Testis (tissue), 3 donors: ENCODE data around the gene PLLP. TPM values are rescaled to one million over a fixed set of nuclear protein-coding genes. Genes with fewer than 3 reads are reported as not detected.
A peak's percentile ranks its signal among the peaks of the same experiment; 100 is the strongest.

Source experiments
- DNase-seq: peaks from one replicate; pipeline ENCODE4 v3.0.0-alpha.2; 2019
- H3K27ac ChIP-seq, 2 donors: fragments of 200-600 bp; sonication (generic); one replicate each; pipeline ENCODE4 v1.5.1; 2019
- H3K27me3 ChIP-seq: fragments of 200-600 bp; sonication (generic); one replicate; pipeline ENCODE4 v1.5.1; 2019
- H3K36me3 ChIP-seq: fragments of 200-600 bp; sonication (generic); one replicate; pipeline ENCODE4 v1.5.1; 2017; ENCODE audit warnings: low read depth; ENCODE audit errors: missing control alignments
- H3K4me1 ChIP-seq: fragments of 200-600 bp; sonication (generic); one replicate; pipeline ENCODE4 v1.5.1; 2019
- H3K4me3 ChIP-seq, 2 donors: fragments of 200-600 bp; sonication (generic); one replicate each; pipeline ENCODE4 v1.5.1; 2017 to 2019
- H3K9me3 ChIP-seq: fragments of 200-600 bp; sonication (generic); one replicate; pipeline ENCODE4 v1.5.1; 2017
- POLR2A ChIP-seq: fragments of 450-650 bp; IDR thresholded peaks from one replicate; pipeline ENCODE4 v1.6.1; 2017; ENCODE audit warnings: antibody characterized with exemption, mild to moderate bottlenecking, moderate library complexity
- WGBS, 2 donors: methylation state at CpG; one replicate each; pipeline ENCODE4 v1.1.5; 2018; 5-methylcytosine and 5-hydroxymethylcytosine counted together
- intact Hi-C: fragments of 100-400 bp; cut with DNase I; formaldehyde crosslinking; loops from one replicate; pipeline ENCODE4 v1.15.1; 2023; ENCODE audit warnings: low total_unique reads
- polyA plus RNA-seq: library from polyadenylated mRNA; stranded (reverse); fragments of 350-450 nt; fragmentation: Illumina TruSeq; extraction: RNeasy Lipid Tissue Mini Kit (QIAGEN cat#74804); gene quantifications from one replicate; pipeline ENCODE4 v1.2.3, GENCODE V29; 2014; ENCODE audit warnings: low read depth, low replicate concordance; ENCODE audit not compliant: insufficient read depth
- total RNA-seq, 2 donors: library from RNA; depleted of rRNA; stranded (reverse); fragments of >200 nt; gene quantifications; one replicate each; pipeline ENCODE4 v1.2.3, GENCODE V29; 2016
- TF ChIP-seq, protein P1 (sequence below), 3 experiments: fragments of 450-650 bp in 2 of 3; fragments of 200-600 bp in 1 of 3; sonication (generic) in 1 of 3; IDR thresholded peaks; one replicate each; pipeline ENCODE4 v1.5.1; 2016 to 2019; ENCODE audit warnings: antibody characterized with exemption in 3 of 3, mild to moderate bottlenecking in 2 of 3, moderate library complexity in 1 of 3

Gene PLLP
- total and polyA plus RNA-seq, 3 donors from 2014 or later: 15.0 to 39.4 (median 36.1) TPM

DNA sequence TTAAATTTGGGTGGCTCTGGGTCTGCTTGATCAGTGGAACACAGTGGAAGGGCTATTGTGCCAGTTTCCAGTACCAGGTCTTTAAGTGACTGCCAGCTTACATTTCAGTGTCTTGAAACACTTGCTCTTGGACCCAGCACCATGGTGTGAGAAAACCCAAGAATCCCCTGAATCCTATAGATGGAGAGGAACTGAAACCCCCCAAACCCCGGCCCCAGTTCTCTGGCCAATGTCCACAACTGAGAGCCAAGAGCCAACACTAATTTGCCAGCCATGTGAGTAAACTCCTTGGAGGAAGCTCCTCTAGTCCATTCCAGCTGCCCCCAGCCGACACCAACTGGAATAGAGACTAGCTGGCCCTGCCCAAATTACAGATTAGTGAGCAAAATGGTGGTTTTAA is 41.8 kb downstream of the PLLP start:
- Histone ChIP-seq H3K4me3 (no peak overlapping the region), H3K9me3 (no peaks in the 10 kb centered on the region), H3K27ac (no peak overlapping the region), H3K4me1 (peaks cover 11% of the 10 kb centered on the region), H3K36me3 (no peaks in the 10 kb centered on the region), H3K27me3 (no peaks in the 10 kb centered on the region)
- DNase-seq: no peak
- TF ChIP-seq, protein P1, sequence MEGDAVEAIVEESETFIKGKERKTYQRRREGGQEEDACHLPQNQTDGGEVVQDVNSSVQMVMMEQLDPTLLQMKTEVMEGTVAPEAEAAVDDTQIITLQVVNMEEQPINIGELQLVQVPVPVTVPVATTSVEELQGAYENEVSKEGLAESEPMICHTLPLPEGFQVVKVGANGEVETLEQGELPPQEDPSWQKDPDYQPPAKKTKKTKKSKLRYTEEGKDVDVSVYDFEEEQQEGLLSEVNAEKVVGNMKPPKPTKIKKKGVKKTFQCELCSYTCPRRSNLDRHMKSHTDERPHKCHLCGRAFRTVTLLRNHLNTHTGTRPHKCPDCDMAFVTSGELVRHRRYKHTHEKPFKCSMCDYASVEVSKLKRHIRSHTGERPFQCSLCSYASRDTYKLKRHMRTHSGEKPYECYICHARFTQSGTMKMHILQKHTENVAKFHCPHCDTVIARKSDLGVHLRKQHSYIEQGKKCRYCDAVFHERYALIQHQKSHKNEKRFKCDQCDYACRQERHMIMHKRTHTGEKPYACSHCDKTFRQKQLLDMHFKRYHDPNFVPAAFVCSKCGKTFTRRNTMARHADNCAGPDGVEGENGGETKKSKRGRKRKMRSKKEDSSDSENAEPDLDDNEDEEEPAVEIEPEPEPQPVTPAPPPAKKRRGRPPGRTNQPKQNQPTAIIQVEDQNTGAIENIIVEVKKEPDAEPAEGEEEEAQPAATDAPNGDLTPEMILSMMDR (IDR thresholded peaks at IDR 0.05): no peak
- TF ChIP-seq POLR2A: no peak
- intact Hi-C loops: no loop called here
- WGBS, 2 donors: 73 to 77% methylated on average over 2 of the region's 2 CpGs

DNA sequence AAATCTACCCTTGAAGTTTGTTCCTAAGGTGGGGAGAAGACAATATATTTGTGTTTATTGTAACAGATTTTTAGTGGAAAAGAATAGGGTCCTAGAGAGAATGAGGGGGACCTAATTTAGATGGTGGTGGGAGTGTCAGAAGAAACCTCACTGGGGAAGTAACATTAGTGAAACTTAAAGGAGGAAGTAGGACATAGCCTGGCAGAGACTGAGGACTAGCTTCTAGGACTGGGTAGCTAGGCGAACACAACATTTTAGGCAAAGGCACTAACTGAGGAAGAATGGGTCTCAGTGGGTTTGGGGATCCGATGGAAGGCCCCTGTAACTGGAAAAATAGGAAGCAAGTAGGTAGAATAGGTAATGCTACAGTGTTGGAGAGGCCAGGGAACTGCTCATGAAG is 43.6 kb downstream of the PLLP start:
- H3K4me3 ChIP-seq: no peak overlapping the region
- H3K9me3 ChIP-seq: no peaks in the 10 kb centered on the region
- 80 to 82% methylated on average over 2 of the region's 2 CpGs for WGBS, 2 donors
- no peak for DNase-seq
- H3K4me1 ChIP-seq: peaks cover under 1% of the 10 kb centered on the region
- no peaks in the 10 kb centered on the region for H3K27me3 ChIP-seq
- H3K27ac ChIP-seq: peak overlapping the region; percentile 7 to 8
- intact Hi-C loops: no loop called here
- TF ChIP-seq POLR2A: no peak
- TF ChIP-seq, protein P1 (IDR thresholded peaks at IDR 0.05): no peak
- H3K36me3 ChIP-seq: no peaks in the 10 kb centered on the region

DNA sequence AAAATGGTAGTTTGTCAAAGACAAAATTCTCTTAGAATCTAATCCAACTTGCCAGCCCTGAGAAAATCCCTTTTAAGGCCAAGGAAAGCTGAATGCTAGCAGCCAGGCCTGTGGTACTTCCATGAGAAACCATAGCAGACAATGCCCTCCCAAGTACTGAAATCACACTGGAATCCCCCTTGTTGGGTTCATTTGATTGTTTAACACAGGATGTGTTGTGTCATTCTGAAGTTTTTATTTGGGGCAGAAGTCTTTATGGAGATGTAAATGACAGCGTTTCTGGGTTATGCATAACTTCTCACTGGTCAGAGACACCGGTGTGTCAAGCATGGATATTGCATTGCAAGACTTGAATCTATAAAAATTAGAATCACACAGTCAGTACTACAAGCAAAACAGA is 45.4 kb downstream of the PLLP start:
- H3K4me1 ChIP-seq: no peaks in the 10 kb centered on the region
- no peaks in the 10 kb centered on the region for H3K27me3 ChIP-seq
- H3K36me3 ChIP-seq: peaks cover 4% of the 10 kb centered on the region
- H3K27ac ChIP-seq: no peak overlapping the region
- H3K9me3 ChIP-seq: no peaks in the 10 kb centered on the region
- DNase-seq: no peak
- 79 to 88% methylated on average over 2 of the region's 2 CpGs for WGBS, 2 donors
- intact Hi-C loops: no loop called here
- TF ChIP-seq, protein P1 (IDR thresholded peaks at IDR 0.05): no peak
- TF ChIP-seq POLR2A: no peak
- no peak overlapping the region for H3K4me3 ChIP-seq

DNA sequence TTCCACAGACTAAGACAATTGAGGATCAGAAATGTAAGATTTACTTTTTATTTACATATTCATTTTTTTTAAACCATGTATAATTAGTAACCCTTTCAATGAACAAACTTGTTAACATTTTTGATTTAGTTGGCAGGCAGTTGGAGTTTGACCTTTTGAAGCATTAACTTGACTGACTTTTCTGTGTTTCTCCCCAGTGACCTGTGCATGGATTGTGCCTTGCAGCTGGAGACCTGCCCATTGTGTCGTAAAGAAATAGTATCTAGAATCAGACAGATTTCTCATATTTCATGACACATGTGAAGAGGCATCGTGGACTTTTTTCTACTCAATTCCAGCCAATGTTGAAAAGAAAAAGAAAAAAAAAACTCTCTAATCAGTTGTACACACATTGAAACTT is 45.8 kb downstream of the PLLP start:
- Histone ChIP-seq H3K27me3 (no peaks in the 10 kb centered on the region), H3K27ac (no peak overlapping the region), H3K9me3 (no peaks in the 10 kb centered on the region), H3K4me1 (no peaks in the 10 kb centered on the region), H3K4me3 (no peak overlapping the region), H3K36me3 (peaks cover 4% of the 10 kb centered on the region)
- TF ChIP-seq, protein P1 (IDR thresholded peaks at IDR 0.05): no peak
- TF ChIP-seq POLR2A: no peak
- intact Hi-C loops: no loop called here
- WGBS, 2 donors: 72 to 84% methylated on average over 2 of the region's 2 CpGs
- DNase-seq: no peak

DNA sequence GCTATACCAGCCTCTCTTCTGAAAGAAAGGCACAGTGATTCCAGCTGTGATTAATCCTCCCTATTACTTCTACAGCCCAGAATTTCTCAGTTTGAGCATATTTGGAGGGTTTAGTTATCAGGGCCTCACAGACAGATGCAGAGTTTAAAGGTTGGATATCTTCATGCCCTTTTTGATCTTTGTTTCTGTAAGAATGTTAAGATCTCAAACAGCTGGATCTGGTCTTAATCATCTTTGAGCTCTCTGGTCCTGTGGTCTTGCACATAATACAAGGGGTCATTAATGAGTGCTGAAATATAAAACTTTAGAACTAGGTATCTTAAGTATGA is 48.5 kb downstream of the PLLP start:
- Histone ChIP-seq H3K36me3 (peaks cover 4% of the 10 kb centered on the region), H3K27ac (no peak overlapping the region), H3K9me3 (no peaks in the 10 kb centered on the region), H3K4me1 (no peaks in the 10 kb centered on the region), H3K27me3 (no peaks in the 10 kb centered on the region), H3K4me3 (no peak overlapping the region)
- intact Hi-C loops: no loop called here
- no peak for DNase-seq
- no peak for TF ChIP-seq POLR2A
